SK-MEL-5 (cell line): Measurements from ENCODE around the gene MN1. TPM values are rescaled to one million over a fixed set of nuclear protein-coding genes. Genes with fewer than 3 reads are reported as not detected.

ENCODE experiments used
- DNase-seq: peaks from one replicate; pipeline ENCODE4 v3.0.0-alpha.2; 2016; ENCODE audit warnings: low read depth, low spot score
- in situ Hi-C: cut with HindIII; loops from 2 replicates; pipeline ENCODE4 v1.10.0; 2016; ENCODE audit warnings: low sequenced_read_pairs, high pct_unique_total_duplicates, low pct_unique_long_range_greater_than_20kb
- total RNA-seq: library from RNA; depleted of rRNA; stranded (reverse); fragments of >200 nt; shearing (Covaris generic); gene quantifications from 2 replicates; pipeline ENCODE4 v1.2.3, GENCODE V29; 2014

The MN1 gene
- total RNA-seq, 1 experiment from 2014 or later = 0.16 TPM

- peak; percentile 65 for DNase-seq
- in situ Hi-C loops = no loop called here
Measured at GRCh38 chr22:27804470-27805297, 3.1 kb upstream of the MN1 start.

DNA sequence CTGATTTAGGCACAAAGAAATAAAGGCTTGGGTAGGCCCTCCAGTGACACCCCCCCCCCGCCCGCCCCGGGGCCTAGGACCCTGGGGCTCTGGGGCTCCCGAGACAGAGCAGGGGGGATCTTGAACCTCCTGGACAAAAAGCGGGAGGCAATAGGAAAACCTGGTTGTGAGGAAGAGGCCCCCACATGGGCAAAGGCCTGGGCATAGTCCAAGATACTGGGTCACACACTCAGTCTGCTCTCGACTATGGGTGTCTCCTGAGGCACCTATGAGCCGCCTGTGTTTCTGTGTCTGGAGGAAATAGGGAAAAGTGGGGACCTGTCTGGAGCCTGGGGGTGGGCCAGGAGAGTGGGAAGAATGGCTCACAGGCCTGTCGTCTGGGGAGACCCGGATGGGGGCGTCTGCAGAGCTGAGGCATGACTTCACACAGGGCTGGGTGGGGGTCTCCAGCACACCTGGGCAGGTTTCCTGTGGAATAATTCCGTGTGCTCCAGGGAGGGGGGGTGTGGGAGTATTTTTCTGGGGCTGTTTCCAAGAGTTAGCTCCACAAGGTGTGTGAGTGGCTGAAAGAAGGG, 2.4 kb upstream of the MN1 start:
- in situ Hi-C loops = no loop called here
- no peak for DNase-seq

DNA sequence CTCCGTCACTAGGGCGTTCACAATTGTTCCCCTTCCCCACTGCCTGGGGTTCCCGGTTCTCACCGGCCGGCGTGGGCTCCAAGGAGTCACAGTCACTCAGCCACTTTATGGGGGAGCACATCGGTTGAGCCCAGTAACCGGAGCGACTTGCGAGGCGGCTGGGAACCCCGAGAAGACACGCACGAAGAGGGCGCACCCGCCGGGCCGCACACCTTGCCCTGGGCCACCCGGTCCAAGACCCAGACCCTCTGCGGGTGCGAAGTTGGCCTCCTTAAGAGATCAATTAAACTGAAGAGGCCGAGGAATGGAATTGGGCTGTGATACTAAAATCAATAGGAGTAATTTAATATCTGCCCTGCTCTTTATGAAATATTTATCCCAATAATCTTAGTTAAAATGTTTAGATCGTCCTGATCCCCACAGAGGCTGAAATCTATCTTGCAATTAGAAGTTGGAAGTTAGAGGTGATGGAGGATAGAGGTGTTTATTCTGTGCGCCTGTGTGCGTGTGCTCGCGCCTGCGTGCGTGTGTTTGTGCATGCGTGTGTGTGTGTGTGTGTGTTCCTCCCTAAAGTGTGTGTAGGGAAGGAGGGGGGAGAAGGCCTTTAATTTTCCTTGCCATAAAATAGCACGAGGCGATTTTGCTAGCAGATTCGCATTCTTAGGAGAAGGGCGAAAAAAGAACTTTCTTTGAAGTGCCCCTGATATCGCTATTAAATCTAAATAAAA, 954 bp upstream of the MN1 start:
- in situ Hi-C loops = no loop called here
- no peak for DNase-seq

GRCh38 chr22:27801202-27801615, 347 bp downstream of the MN1 start:
- DNase-seq = peak; percentile 29
- in situ Hi-C loops = no loop called here

- in situ Hi-C loops = no loop called here
- no peak for DNase-seq
Measured at GRCh38 chr22:27800250-27801201, 1.0 kb downstream of the MN1 start.

DNA sequence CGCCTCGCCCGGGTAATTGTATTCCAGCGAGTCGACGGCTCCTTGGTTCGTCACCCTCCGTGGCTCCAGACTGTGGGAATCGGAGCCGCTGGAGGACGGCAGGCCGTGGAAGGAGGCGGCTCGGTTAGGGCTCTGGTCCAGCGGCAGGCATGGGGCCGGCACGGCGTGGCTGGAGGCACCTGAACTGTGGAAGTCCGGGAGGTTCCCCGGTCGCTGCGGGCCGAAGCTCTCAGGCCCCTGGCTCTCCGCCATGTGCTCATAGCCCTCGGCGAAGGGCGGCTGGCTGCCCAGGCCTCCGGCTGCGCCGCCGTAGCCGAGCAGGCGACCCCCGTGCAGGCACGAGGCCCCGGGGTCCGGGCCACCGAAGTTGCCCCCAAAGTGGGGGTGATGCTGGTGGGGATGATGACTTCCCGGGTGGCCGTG, 1.7 kb downstream of the MN1 start:
- in situ Hi-C loops = no loop called here
- DNase-seq = no peak

- DNase-seq = no peak
- in situ Hi-C loops = no loop called here
Measured at GRCh38 chr22:27799015-27799826, 2.3 kb downstream of the MN1 start.

- no peak for DNase-seq
- in situ Hi-C loops = no loop called here
Measured at GRCh38 chr22:27798511-27799014, 3.0 kb downstream of the MN1 start.

DNA sequence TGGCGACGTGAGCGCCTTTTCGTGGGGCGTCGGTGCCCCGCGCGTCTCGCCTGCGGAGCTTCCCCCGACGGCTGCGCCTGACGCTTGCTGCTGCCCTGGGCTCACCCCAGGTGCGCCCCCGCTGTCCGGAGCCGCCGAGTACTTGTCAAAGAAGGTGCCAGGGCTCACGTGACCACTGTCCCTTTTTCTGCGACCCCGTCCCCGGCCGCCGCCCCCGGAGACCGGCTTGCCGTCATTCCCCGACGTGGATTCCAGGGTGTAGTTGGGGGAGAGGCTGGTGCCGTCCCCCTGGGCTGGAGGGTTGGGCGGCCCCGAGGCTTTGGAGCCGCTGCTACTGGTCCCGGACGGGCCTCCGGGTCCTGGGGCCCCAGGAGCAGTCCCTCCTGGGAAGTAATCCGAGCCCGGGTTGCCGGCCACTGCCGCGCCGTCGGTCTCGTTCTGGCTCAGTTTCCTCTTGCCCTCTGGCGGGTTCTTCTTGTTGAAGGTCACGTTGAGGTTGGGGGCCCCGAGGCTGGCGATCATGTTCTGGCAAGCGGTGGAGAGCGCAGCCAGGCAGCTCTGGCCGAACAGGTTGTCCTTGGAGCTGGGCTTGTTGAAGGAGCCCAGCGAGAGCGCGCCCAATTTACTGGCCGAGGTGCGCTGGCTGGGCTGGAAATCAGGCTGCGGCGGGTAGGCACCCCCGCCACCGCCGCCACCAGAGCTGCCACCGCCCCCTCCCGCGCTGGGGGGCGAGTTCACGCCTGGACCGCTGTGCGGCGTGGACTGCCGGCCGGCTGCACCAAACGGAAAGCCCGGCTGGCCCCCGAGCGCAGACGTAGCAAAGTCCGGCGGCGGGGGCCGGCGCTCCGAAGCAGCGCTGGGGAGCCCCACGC, 3.8 kb downstream of the MN1 start:
- in situ Hi-C loops = no loop called here
- no peak for DNase-seq

DNA sequence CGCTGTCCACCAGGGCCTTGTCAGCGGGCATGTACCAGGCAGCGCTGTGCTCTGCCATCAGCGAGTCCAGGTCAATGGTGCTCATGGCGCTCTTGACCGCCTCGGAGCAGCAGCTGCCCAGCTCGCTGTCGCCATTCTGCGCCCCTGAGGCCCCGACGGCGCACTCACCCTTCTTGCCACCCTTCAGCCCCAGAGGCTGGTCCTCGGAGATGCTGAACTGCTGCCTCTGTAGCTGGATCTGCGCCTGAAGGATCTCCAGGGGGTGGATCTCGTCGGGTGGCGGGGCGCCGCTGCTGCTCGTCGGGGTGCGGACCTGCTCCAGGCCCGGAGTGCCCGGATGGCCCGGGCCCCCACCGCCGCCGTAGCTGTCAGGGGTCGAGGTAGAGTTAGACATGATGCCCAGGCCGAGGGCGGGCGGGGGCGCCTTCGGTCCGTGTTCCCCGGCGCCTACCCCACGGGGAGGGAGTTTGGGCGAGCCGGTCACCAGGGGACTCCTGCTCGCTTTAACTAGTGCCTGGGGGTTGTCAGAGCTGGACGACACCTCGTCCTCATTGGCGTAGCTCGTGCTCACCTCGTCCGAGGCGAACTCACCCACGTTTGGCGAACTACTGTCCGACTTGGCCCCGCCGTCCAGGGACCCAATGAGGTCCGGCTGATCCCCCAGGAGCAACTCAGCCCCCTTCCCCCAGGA, 4.6 kb downstream of the MN1 start:
- in situ Hi-C loops = no loop called here
- no peak for DNase-seq

- DNase-seq = no peak
- in situ Hi-C loops = no loop called here
Measured at GRCh38 chr22:27795696-27796517, 5.6 kb downstream of the MN1 start.

GRCh38 chr22:27795053-27795452, 6.5 kb downstream of the MN1 start:
- in situ Hi-C loops = no loop called here
- no peak for DNase-seq

- in situ Hi-C loops = no loop called here
Measured at GRCh38 chr22:27794226-27794625, 7.3 kb downstream of the MN1 start.

GRCh38 chr22:27793576-27793975, 8.0 kb downstream of the MN1 start:
- no peak for DNase-seq
- in situ Hi-C loops = no loop called here

More at GRCh38 chr22:27794226-27794625, 7.3 kb downstream of the MN1 start:
- DNase-seq = no peak
